ENCODE data around the gene PPP3CA.

DNA sequence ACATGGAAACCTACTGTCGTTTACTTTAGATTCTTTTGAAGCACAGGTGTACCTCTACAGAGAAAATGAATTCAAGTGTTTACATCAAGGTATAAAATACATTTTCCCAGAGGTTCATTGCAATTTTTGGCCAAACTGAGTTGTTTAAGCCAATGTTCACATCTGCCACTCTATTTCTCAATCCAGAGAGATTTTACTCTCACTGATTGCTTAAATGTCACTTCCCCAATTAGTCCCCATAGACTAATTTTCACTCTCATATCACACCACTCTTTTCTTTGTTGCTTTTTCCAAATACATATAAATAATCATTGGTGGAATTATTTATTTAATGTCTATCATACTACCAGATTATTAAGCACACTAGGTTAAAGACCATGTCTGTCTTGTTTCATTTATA lies 271.8 kb downstream of the PPP3CA start:
- TF ChIP-seq EZH2 (IDR thresholded peaks at IDR 0.05; ENCODE audit: low read length, missing control alignments) (no peak), CTCF (conservative IDR thresholded peaks at IDR 0.05 in 1 of 2, IDR thresholded peaks at IDR 0.05 in 1 of 2; ENCODE audit: low read depth in 1 of 2, low read length in 2 of 2) (no peak)
